ENCODE measurements around the gene QDPR.

Gene QDPR

DNA sequence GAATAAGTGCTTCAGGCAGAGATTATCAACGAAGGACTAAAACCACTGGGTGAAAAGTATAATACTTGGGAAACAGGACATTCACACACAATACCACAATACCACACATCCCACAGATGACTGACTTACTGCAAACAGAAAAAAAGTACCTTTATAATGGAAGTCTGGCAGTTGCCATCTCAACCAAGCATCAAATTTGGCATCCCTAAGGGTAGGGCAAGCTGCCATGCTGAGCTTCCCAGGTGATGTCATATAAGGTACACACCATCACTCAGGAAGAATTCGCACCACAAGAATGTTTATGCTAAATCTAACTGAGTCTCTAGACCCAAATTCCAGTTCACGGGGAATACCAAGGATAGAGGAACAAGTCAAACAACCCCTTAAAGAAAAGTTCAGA lies 9.1 kb downstream of the QDPR start:
- TF ChIP-seq, protein P1, sequence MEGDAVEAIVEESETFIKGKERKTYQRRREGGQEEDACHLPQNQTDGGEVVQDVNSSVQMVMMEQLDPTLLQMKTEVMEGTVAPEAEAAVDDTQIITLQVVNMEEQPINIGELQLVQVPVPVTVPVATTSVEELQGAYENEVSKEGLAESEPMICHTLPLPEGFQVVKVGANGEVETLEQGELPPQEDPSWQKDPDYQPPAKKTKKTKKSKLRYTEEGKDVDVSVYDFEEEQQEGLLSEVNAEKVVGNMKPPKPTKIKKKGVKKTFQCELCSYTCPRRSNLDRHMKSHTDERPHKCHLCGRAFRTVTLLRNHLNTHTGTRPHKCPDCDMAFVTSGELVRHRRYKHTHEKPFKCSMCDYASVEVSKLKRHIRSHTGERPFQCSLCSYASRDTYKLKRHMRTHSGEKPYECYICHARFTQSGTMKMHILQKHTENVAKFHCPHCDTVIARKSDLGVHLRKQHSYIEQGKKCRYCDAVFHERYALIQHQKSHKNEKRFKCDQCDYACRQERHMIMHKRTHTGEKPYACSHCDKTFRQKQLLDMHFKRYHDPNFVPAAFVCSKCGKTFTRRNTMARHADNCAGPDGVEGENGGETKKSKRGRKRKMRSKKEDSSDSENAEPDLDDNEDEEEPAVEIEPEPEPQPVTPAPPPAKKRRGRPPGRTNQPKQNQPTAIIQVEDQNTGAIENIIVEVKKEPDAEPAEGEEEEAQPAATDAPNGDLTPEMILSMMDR (IDR thresholded peaks at IDR 0.05; ENCODE audit: low read depth, low read length): no peak
- DNase-seq (ENCODE audit: extremely low read depth, low read depth): no peak

DNA sequence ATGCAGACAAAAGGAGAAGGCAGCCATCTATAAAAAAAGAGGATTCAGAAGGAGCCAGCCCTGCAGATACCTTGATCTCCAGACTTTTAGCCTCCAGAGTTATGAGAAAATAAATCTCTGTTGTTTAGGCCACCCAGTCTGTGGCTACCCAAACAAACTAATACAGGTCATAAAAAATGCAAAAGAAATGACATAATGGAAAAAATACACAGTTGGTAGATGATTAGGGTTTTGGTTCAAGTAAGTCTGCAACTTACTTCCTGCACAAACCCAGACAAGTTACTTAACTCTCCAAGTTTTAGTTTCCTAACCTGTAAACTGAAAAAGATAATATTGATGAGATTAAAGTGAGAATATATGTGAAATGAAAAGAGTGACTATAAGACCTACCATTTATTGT lies 11.3 kb downstream of the QDPR start:
- no peak for DNase-seq (ENCODE audit: extremely low read depth, low read depth)
- TF ChIP-seq, protein P1 (IDR thresholded peaks at IDR 0.05; ENCODE audit: low read depth, low read length): no peak

DNA sequence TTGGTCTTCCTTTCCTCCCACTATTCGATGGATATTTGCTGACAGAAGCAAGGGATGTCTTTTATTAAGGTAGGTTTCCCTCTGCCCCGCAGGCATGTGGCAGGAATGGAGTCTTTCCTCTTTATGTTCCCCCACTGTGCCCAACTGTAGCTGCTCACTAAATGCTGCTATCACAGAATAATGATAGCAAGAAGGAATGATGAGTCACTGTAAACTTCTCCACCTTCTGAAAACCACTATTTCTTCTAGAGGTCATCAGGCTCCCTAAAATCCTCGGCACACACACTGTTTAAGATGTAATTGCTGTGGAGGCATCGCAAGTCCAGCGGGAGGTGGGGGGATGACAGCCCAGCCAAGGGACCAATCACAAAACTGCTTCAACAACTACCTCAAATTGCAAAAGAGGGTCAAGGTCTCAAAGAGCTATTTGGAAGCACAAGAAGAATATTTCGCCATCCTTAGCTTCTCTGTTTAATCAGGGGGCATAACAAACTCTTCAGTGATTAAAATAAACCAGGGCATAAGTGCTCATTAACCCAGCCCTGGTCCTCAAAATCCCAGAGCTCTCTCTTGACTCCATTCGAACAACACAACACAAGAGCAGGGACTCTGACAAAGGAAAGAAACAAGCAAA lies 13.9 kb downstream of the QDPR start:
- DNase-seq (ENCODE audit: extremely low read depth, low read depth): no peak
- TF ChIP-seq, protein P1 (IDR thresholded peaks at IDR 0.05; ENCODE audit: low read depth, low read length): no peak

DNA sequence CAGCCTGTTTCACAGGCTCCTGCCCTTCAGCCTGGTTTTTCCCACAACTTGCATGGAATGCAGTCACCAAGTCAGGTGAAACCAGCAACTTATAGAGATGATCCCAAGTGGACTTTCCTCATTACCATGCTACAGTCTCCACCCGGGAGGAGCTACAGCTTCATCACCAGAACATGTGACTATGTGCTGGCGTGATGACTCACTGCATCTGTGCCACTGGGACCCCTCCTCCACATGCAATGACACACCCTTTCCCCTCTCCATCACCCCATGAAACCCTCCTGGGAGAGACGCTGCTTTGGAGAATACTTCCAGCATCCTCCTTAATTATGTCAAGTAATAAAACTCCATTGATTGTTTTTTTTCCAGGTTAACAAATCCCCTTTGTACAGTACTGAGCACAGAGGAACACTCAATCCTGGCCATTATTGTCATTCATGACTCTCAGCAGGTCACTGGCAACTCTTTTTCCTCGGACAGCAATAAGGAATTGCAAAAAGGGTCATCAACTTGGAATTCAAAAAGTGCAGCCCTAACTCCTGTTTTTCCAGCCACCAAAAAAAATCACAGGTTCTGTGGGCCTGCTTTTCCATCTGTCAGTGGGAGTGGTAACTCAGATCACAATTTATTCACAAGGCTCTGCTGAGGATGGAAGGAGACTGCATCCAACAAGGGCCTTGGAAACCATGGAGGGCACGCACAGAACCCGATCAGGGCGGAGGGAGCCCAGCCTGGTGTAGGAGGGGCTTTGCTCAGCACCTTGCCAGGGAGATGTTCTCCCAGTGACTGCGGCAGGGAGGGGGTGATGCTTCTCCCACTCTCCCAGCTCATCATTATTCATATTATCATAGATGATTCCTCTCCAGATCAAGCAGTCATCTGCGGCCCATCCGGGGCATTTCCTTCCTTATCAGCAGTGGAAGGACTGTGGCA lies 17.4 kb downstream of the QDPR start:
- DNase-seq (ENCODE audit: extremely low read depth, low read depth): no peak
- TF ChIP-seq, protein P1 (IDR thresholded peaks at IDR 0.05; ENCODE audit: low read depth, low read length): no peak

DNA sequence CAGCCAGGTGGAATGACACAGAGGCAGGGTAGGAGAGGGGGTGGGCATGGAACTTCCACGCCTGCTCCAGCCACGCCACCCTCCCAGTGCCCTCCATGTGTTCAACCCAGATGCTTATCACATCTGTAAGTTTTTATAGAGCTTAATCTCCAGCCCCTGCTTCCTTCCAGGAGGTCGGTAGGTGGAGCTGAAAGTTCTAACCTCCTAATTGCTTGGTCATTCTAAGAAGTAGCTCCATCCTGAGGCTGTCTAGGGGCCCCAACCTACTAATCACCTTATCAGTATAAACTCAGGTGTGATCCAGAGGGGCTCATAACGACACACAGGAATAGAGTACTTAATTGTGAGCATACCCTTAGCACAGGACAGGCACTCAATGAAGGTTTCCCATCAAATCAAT lies 18.3 kb downstream of the QDPR start:
- TF ChIP-seq, protein P1 (IDR thresholded peaks at IDR 0.05; ENCODE audit: low read depth, low read length): no peak
- no peak for DNase-seq (ENCODE audit: extremely low read depth, low read depth)

DNA sequence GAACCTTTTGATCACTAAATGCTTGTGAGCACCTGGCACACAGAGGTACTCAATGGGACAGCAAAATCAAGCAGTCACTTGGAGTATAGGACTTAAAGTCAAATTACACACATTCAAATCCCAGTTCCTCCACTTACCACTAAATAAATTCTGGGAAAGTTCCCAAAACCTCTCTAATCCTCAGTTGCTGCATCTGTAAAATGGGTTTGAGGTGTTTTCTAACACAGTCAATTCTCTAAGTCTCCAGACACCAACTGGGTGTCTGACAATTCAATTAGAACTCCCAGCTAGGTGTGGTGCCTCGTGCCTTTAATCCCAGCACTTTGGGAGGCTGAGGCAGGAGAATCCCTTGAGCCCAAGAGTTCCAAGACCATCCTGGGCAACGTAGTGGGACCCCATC lies 19.0 kb downstream of the QDPR start:
- TF ChIP-seq, protein P1 (IDR thresholded peaks at IDR 0.05; ENCODE audit: low read depth, low read length): no peak
- DNase-seq (ENCODE audit: extremely low read depth, low read depth): no peak

Data from AG09319 (cell line).